Measurements from ENCODE around the gene LGALSL. TPM values are rescaled to one million over a fixed set of nuclear protein-coding genes. Genes with fewer than 3 reads are reported as not detected.

Gene LGALSL
- polyA plus RNA-seq, 1 experiment = 4.1 TPM

GRCh38 chr2:64479259-64480117 lies 25.5 kb downstream of the LGALSL start:
- ChIA-PET POLR2A (no interaction called here), CTCF (interaction anchor here (1.0 to 2.7 kb wide), 3 partner anchors 9 to 150 kb away, joined by 3 to 17 read pairs (median 4); no protein-coding TSS in a partner anchor)
- TF ChIP-seq, protein P1, sequence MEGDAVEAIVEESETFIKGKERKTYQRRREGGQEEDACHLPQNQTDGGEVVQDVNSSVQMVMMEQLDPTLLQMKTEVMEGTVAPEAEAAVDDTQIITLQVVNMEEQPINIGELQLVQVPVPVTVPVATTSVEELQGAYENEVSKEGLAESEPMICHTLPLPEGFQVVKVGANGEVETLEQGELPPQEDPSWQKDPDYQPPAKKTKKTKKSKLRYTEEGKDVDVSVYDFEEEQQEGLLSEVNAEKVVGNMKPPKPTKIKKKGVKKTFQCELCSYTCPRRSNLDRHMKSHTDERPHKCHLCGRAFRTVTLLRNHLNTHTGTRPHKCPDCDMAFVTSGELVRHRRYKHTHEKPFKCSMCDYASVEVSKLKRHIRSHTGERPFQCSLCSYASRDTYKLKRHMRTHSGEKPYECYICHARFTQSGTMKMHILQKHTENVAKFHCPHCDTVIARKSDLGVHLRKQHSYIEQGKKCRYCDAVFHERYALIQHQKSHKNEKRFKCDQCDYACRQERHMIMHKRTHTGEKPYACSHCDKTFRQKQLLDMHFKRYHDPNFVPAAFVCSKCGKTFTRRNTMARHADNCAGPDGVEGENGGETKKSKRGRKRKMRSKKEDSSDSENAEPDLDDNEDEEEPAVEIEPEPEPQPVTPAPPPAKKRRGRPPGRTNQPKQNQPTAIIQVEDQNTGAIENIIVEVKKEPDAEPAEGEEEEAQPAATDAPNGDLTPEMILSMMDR (IDR thresholded peaks at IDR 0.05; ENCODE audit: insufficient read depth, low read depth, low read length) = no peak
- Histone ChIP-seq H3K36me3 (ENCODE audit: control insufficient read depth, insufficient read depth, low read length) (no peaks in the 10 kb centered on the region), H3K4me3 (ENCODE audit: low read depth, low read length) (no peak overlapping the region), H3K27me3 (ENCODE audit: control insufficient read depth, insufficient read depth, low read length) (peaks cover 8% of the 10 kb centered on the region)
- DNase-seq (ENCODE audit: low read depth) = no peak

GRCh38 chr2:64481665-64482064 lies 27.7 kb downstream of the LGALSL start:
- CTCF ChIA-PET = interaction anchor here (7.5 kb wide), 1 partner anchor 150 kb away, joined by 158 read pairs; no protein-coding TSS in a partner anchor
- TF ChIP-seq, protein P1 (IDR thresholded peaks at IDR 0.05; ENCODE audit: insufficient read depth, low read depth, low read length) = no peak
- no peaks in the 10 kb centered on the region for H3K36me3 ChIP-seq (ENCODE audit: control insufficient read depth, insufficient read depth, low read length)
- H3K27me3 ChIP-seq (ENCODE audit: control insufficient read depth, insufficient read depth, low read length) = peaks cover 11% of the 10 kb centered on the region
- no peak overlapping the region for H3K4me3 ChIP-seq (ENCODE audit: low read depth, low read length)
- DNase-seq (ENCODE audit: low read depth) = no peak
- POLR2A ChIA-PET = no interaction called here

GRCh38 chr2:64482243-64482642 lies 28.3 kb downstream of the LGALSL start:
- TF ChIP-seq, protein P1 (IDR thresholded peaks at IDR 0.05; ENCODE audit: insufficient read depth, low read depth, low read length) = no peak

GRCh38 chr2:64482765-64483504 lies 29.0 kb downstream of the LGALSL start:
- ChIA-PET POLR2A (interaction anchor here (0.6 kb wide), 1 partner anchor 32 kb away, joined by 7 read pairs; no protein-coding TSS in a partner anchor), CTCF (interaction anchor here (7.5 kb wide), 1 partner anchor 151 kb away, joined by 158 read pairs; no protein-coding TSS in a partner anchor)
- no peak for DNase-seq (ENCODE audit: low read depth)
- Histone ChIP-seq H3K36me3 (ENCODE audit: control insufficient read depth, insufficient read depth, low read length) (no peaks in the 10 kb centered on the region), H3K4me3 (ENCODE audit: low read depth, low read length) (no peak overlapping the region), H3K27me3 (ENCODE audit: control insufficient read depth, insufficient read depth, low read length) (peaks cover 11% of the 10 kb centered on the region)
- TF ChIP-seq, protein P1 (IDR thresholded peaks at IDR 0.05; ENCODE audit: insufficient read depth, low read depth, low read length) = no peak

More at GRCh38 chr2:64482243-64482642, 28.3 kb downstream of the LGALSL start:
- Histone ChIP-seq H3K36me3 (ENCODE audit: control insufficient read depth, insufficient read depth, low read length) (no peaks in the 10 kb centered on the region), H3K4me3 (ENCODE audit: low read depth, low read length) (no peak overlapping the region), H3K27me3 (ENCODE audit: control insufficient read depth, insufficient read depth, low read length) (peaks cover 10% of the 10 kb centered on the region)
- no peak for DNase-seq (ENCODE audit: low read depth)
- POLR2A ChIA-PET = no interaction called here
- CTCF ChIA-PET = interaction anchor here (7.5 kb wide), 1 partner anchor 151 kb away, joined by 158 read pairs; no protein-coding TSS in a partner anchor

- TF ChIP-seq, protein P1 (IDR thresholded peaks at IDR 0.05; ENCODE audit: insufficient read depth, low read depth, low read length) = no peak
- Histone ChIP-seq H3K36me3 (ENCODE audit: control insufficient read depth, insufficient read depth, low read length) (no peaks in the 10 kb centered on the region), H3K27me3 (ENCODE audit: control insufficient read depth, insufficient read depth, low read length) (peaks cover 8% of the 10 kb centered on the region), H3K4me3 (ENCODE audit: low read depth, low read length) (no peak overlapping the region)
- POLR2A ChIA-PET = no interaction called here
- no peak for DNase-seq (ENCODE audit: low read depth)
- CTCF ChIA-PET = interaction anchor here (1.1 to 7.5 kb wide), 4 partner anchors 37 to 436 kb away, joined by 4 to 158 read pairs (median 20); no protein-coding TSS in a partner anchor
Measured at GRCh38 chr2:64485331-64485730, 31.4 kb downstream of the LGALSL start.
